Caco-2 (cell line): ENCODE results near the gene LYZL6. TPM values are rescaled to one million over a fixed set of nuclear protein-coding genes. Genes with fewer than 3 reads are reported as not detected.

Experiments
- BruUV-seq: library from RNA; stranded (reverse); fragments of 400-500 nt; replicated peaks from 2 replicates; lab custom pipeline; 2021; lab: Mats Ljungman, UMichigan
- CTCF ChIA-PET: fragments of 300-600 bp; sonication (Branson Sonifier 250); formaldehyde crosslinking; loops from one replicate; lab custom pipeline; 2022; ENCODE audit warnings: antibody characterized with exemption; lab: Charles Lee
- POLR2A ChIA-PET: fragments of 300-600 bp; sonication (Branson Sonifier 250); formaldehyde crosslinking; loops from one replicate; lab custom pipeline; 2022; ENCODE audit warnings: antibody characterized with exemption; lab: Charles Lee
- DNase-seq, 2 experiments: peaks; one replicate each; pipeline versions ENCODE4 v3.0.0 to v3.0.0-alpha.2; 2020 to 2022
- H3K27me3 ChIP-seq: replicated peaks from 2 replicates; pipeline ENCODE4 v1.6.0; 2011; ENCODE audit warnings: low read length; ENCODE audit not compliant: control insufficient read depth, insufficient read depth
- H3K36me3 ChIP-seq: 2 replicates; pipeline ENCODE4 v1.5.1; 2011; ENCODE audit warnings: low read length; ENCODE audit not compliant: control insufficient read depth, insufficient read depth
- H3K4me1 ChIP-seq: fragments of 250-450 bp; sonication (Bioruptor Pico); 2 replicates; pipeline ENCODE4 v1.5.1; 2020; ENCODE audit warnings: mild to moderate bottlenecking
- H3K4me3 ChIP-seq: 2 replicates; pipeline ENCODE4 v1.5.1; 2011; ENCODE audit warnings: low read depth, mild to moderate bottlenecking, control low read depth, low read length
- H3K9me3 ChIP-seq: fragments of 250-450 bp; sonication (Bioruptor Pico); 2 replicates; pipeline ENCODE4 v1.5.1; 2020; ENCODE audit warnings: mild to moderate bottlenecking, moderate library complexity
- H3K27ac Mint-ChIP-seq: one replicate; pipeline ENCODE4 v1.8.0; 2022; ENCODE audit warnings: mixed read lengths; ENCODE audit not compliant: unreplicated experiment
- H3K27me3 Mint-ChIP-seq: one replicate; pipeline ENCODE4 v1.8.0; 2022; ENCODE audit warnings: mixed read lengths; ENCODE audit not compliant: insufficient read depth, unreplicated experiment
- H3K36me3 Mint-ChIP-seq: one replicate; pipeline ENCODE4 v1.8.0; 2022; ENCODE audit warnings: mild to moderate bottlenecking, mixed read lengths; ENCODE audit not compliant: insufficient read depth, unreplicated experiment
- H3K4me1 Mint-ChIP-seq: one replicate; pipeline ENCODE4 v1.8.0; 2022; ENCODE audit warnings: low read depth, mixed read lengths; ENCODE audit not compliant: unreplicated experiment
- H3K4me3 Mint-ChIP-seq: one replicate; pipeline ENCODE4 v1.8.0; 2022; ENCODE audit warnings: mild to moderate bottlenecking, moderate library complexity, mixed read lengths; ENCODE audit not compliant: unreplicated experiment
- H3K9me3 Mint-ChIP-seq: one replicate; pipeline ENCODE4 v1.8.0; 2022; ENCODE audit warnings: mixed read lengths; ENCODE audit not compliant: unreplicated experiment
- intact Hi-C: fragments of 100-400 bp; cut with micrococcal nuclease; formaldehyde crosslinking; loops from one replicate; pipeline ENCODE4 v1.10.0; 2022; ENCODE audit not compliant: unreplicated experiment
- total RNA-seq: library from RNA; stranded (reverse); gene quantifications from 2 replicates; pipeline ENCODE4 v1.2.3, GENCODE V29; 2022
- TF ChIP-seq, protein P1 (sequence below), 2 experiments: fragments of 200-600 bp in 1 of 2; IDR thresholded peaks; 1 replicate in 1 of 2; 2 replicates in 1 of 2; pipeline versions ENCODE4 v1.5.1 to v1.8.0; 2011 to 2022; ENCODE audit warnings: antibody characterized with exemption in 1 of 2, control low read depth in 1 of 2, inconsistent platforms in 1 of 2, low read depth in 1 of 2, low read length in 1 of 2, mild to moderate bottlenecking in 1 of 2, moderate library complexity in 1 of 2; ENCODE audit not compliant: insufficient read depth in 1 of 2, severe bottlenecking in 1 of 2, unreplicated experiment in 1 of 2

The LYZL6 gene
- total RNA-seq, 1 experiment from 2014 or later = not detected

DNA sequence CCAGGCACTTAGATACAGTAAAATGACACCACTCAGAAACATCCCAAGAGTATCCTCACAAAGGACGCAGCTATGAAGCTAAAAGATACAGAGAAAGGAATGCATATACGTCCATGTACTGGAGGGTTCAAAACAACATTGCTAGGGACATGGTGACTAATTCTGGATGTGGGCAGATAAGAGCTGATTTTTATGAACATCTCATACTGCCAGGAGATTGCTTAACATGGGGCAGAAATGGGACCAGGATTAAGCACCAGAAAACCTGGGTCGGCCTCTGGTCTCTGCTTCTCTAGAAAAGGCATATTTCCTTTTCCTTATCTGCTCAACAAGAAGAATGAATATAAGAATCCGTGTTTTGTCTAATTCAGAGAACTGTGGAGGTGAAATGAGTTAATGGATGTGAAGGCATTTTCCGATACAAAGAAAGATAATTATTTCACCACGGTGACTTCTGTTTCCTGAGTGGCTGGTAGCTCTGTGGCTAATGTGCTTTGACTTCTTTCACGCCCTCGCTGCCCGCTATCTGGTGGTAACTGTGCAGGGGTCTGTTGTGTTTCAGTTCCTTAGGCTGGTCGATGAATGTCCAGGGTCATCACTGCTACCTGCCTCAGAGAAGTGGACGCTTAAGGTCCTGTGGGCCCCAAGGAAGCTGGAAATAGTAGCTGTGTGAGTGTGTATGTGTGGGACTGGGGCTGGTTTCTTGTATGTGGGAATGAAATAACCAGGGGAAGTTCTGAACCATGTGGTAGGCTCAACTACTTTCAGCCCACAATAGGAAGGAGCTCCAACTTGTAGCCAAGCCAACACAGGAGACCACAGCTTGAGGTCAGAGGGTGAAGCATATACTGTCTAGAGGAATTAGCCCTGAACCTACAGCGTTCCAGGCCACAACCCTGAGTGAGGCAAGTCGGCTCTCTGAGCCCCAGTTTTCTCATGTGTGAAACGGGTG lies 47.6 kb downstream of the LYZL6 start:
- no peak overlapping the region for H3K27ac Mint-ChIP-seq
- no peaks in the 10 kb centered on the region for H3K27me3 Mint-ChIP-seq
- H3K36me3 ChIP-seq = no peaks in the 10 kb centered on the region
- peaks cover 7% of the 10 kb centered on the region; the same call in 1 of the 2 replicates for H3K4me1 ChIP-seq
- H3K4me3 Mint-ChIP-seq = no peak overlapping the region
- peaks cover 13% of the 10 kb centered on the region for H3K4me1 Mint-ChIP-seq
- TF ChIP-seq, protein P1, sequence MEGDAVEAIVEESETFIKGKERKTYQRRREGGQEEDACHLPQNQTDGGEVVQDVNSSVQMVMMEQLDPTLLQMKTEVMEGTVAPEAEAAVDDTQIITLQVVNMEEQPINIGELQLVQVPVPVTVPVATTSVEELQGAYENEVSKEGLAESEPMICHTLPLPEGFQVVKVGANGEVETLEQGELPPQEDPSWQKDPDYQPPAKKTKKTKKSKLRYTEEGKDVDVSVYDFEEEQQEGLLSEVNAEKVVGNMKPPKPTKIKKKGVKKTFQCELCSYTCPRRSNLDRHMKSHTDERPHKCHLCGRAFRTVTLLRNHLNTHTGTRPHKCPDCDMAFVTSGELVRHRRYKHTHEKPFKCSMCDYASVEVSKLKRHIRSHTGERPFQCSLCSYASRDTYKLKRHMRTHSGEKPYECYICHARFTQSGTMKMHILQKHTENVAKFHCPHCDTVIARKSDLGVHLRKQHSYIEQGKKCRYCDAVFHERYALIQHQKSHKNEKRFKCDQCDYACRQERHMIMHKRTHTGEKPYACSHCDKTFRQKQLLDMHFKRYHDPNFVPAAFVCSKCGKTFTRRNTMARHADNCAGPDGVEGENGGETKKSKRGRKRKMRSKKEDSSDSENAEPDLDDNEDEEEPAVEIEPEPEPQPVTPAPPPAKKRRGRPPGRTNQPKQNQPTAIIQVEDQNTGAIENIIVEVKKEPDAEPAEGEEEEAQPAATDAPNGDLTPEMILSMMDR (IDR thresholded peaks at IDR 0.05; ENCODE audit: insufficient read depth in 1 of 2, low read depth in 1 of 2, low read length in 1 of 2, severe bottlenecking in 1 of 2, unreplicated experiment in 1 of 2) = no peak
- intact Hi-C loops = no loop called here
- ChIA-PET CTCF (no interaction called here), POLR2A (no interaction called here)
- no peaks in the 10 kb centered on the region for H3K9me3 Mint-ChIP-seq
- H3K27me3 ChIP-seq = no peaks in the 10 kb centered on the region
- no peak overlapping the region for H3K4me3 ChIP-seq
- DNase-seq = no peak
- no TSS peak for BruUV-seq
- no peaks in the 10 kb centered on the region for H3K36me3 Mint-ChIP-seq
- H3K9me3 ChIP-seq = no peaks in the 10 kb centered on the region

DNA sequence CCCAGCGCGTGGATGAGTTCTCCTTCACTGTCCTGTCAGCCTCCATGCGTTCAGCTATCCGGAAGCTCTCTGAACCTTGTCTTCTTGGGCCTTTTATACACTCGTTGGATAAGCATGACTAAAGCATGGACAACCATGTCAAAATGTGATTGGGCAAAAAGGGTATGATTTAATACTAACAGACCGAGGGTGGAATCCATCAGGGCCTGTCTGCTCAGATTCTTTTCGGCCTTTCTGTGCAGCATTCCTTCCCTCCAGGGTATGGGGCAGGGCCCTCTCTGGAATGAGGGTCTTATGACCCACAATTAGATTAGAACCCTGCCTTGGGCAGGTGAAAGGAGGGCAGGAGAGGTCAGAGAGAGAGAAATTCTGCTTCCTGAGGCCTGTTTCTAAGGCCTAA lies 49.3 kb downstream of the LYZL6 start:
- Mint-ChIP-seq H3K4me3 (no peak overlapping the region), H3K27me3 (no peaks in the 10 kb centered on the region), H3K27ac (no peak overlapping the region), H3K9me3 (no peaks in the 10 kb centered on the region), H3K4me1 (no peaks in the 10 kb centered on the region), H3K36me3 (no peaks in the 10 kb centered on the region)
- ChIA-PET POLR2A (no interaction called here), CTCF (no interaction called here)
- intact Hi-C loops = no loop called here
- Histone ChIP-seq H3K4me1 (no peaks in the 10 kb centered on the region), H3K9me3 (no peaks in the 10 kb centered on the region), H3K27me3 (no peaks in the 10 kb centered on the region), H3K36me3 (no peaks in the 10 kb centered on the region), H3K4me3 (no peak overlapping the region)
- no TSS peak for BruUV-seq
- no peak for DNase-seq
- TF ChIP-seq, protein P1 (IDR thresholded peaks at IDR 0.05; ENCODE audit: insufficient read depth in 1 of 2, low read depth in 1 of 2, low read length in 1 of 2, severe bottlenecking in 1 of 2, unreplicated experiment in 1 of 2) = no peak

GRCh38 chr17:35893751-35894150 lies 49.8 kb downstream of the LYZL6 start:
- DNase-seq = no peak
- H3K36me3 Mint-ChIP-seq = no peaks in the 10 kb centered on the region
- H3K27ac Mint-ChIP-seq = no peak overlapping the region
- no peaks in the 10 kb centered on the region for H3K9me3 ChIP-seq
- no peaks in the 10 kb centered on the region for H3K27me3 ChIP-seq
- H3K9me3 Mint-ChIP-seq = no peaks in the 10 kb centered on the region
- intact Hi-C loops = no loop called here
- BruUV-seq = no TSS peak
- H3K4me1 Mint-ChIP-seq = no peaks in the 10 kb centered on the region
- ChIA-PET POLR2A (no interaction called here), CTCF (interaction anchor here (0.6 kb wide), 1 partner anchor 278 kb away, joined by 5 read pairs; no protein-coding TSS in a partner anchor)
- H3K27me3 Mint-ChIP-seq = no peaks in the 10 kb centered on the region
- H3K36me3 ChIP-seq = no peaks in the 10 kb centered on the region
- H3K4me3 ChIP-seq = no peak overlapping the region
- no peaks in the 10 kb centered on the region for H3K4me1 ChIP-seq
- no peak overlapping the region for H3K4me3 Mint-ChIP-seq
- TF ChIP-seq, protein P1 (IDR thresholded peaks at IDR 0.05; ENCODE audit: insufficient read depth in 1 of 2, low read depth in 1 of 2, low read length in 1 of 2, severe bottlenecking in 1 of 2, unreplicated experiment in 1 of 2) = no peak
